ENCODE measurements around the gene ITFG1. TPM values are rescaled to one million over a fixed set of nuclear protein-coding genes. Genes with fewer than 3 reads are reported as not detected.

ITFG1 gene
- total and polyA plus RNA-seq, 2 of the 13 experiments (the other 11 are each of a cell fraction or from before 2014, with no cell fraction given): 74.5 to 150 TPM

GRCh38 chr16:47142821-47143676 is 317.8 kb downstream of the ITFG1 start (continued):
- TF ChIP-seq ZNF318 (CRISPR knock-in tag; IDR thresholded peaks at IDR 0.05) (no peak), PRPF4 (IDR thresholded peaks at IDR 0.05; ENCODE audit: low read depth, low read length, poor library complexity, severe bottlenecking) (no peak), ARID3A (IDR thresholded peaks at IDR 0.05; ENCODE audit: low read depth, low read length) (no peak), ATF7 (IDR thresholded peaks at IDR 0.05) (no peak), ATF7 (CRISPR knock-in tag; IDR thresholded peaks at IDR 0.05) (no peak), SRY (CRISPR knock-in tag; IDR thresholded peaks at IDR 0.05) (peak; percentile 77; the same call in 1 of the 2 replicates), ZFP82 (CRISPR knock-in tag; IDR thresholded peaks at IDR 0.05; ENCODE audit: borderline replicate concordance) (peak; percentile 78; the same call in 1 of the 2 replicates), ZNF782 (CRISPR knock-in tag; IDR thresholded peaks at IDR 0.05; ENCODE audit: borderline replicate concordance) (0 out of 2 replicates have a peak, but pooled peaks have one; percentile 36), NKX3-1 (CRISPR knock-in tag; IDR thresholded peaks at IDR 0.05) (peak; percentile 59), ZNF615 (CRISPR knock-in tag; IDR thresholded peaks at IDR 0.05; ENCODE audit: borderline replicate concordance) (no peak), ZNF563 (CRISPR knock-in tag; IDR thresholded peaks at IDR 0.05) (peak; percentile 85; the same call in 1 of the 2 replicates), HMGXB3 (CRISPR knock-in tag; IDR thresholded peaks at IDR 0.05; ENCODE audit: borderline replicate concordance) (no peak), ZNF558 (CRISPR knock-in tag; IDR thresholded peaks at IDR 0.05; ENCODE audit: borderline replicate concordance) (peak; percentile 70; the same call in 1 of the 2 replicates)

Measured in HepG2 (cell line).